ENCODE results near the gene LRRC28. TPM values are rescaled to one million over a fixed set of nuclear protein-coding genes. Genes with fewer than 3 reads are reported as not detected.

LRRC28 gene
- polyA plus RNA-seq, 1 experiment: 23.5 TPM

GRCh38 chr15:99310745-99311144 is 59.5 kb downstream of the LRRC28 start:
- Histone ChIP-seq H3K36me3 (ENCODE audit: control insufficient read depth, insufficient read depth, low read length) (no peaks in the 10 kb centered on the region), H3K4me3 (ENCODE audit: low read depth, low read length) (no peak overlapping the region), H3K27me3 (ENCODE audit: control insufficient read depth, insufficient read depth, low read length) (no peaks in the 10 kb centered on the region)
- CTCF ChIA-PET: no interaction called here
- TF ChIP-seq CTCF (IDR thresholded peaks at IDR 0.05; ENCODE audit: insufficient read depth, low read depth, low read length): no peak
- DNase-seq (ENCODE audit: low read depth): no peak
- POLR2A ChIA-PET: no interaction called here

GRCh38 chr15:99312228-99312627 is 60.9 kb downstream of the LRRC28 start:
- no peak for TF ChIP-seq CTCF (IDR thresholded peaks at IDR 0.05; ENCODE audit: insufficient read depth, low read depth, low read length)
- Histone ChIP-seq H3K36me3 (ENCODE audit: control insufficient read depth, insufficient read depth, low read length) (no peaks in the 10 kb centered on the region), H3K4me3 (ENCODE audit: low read depth, low read length) (no peak overlapping the region), H3K27me3 (ENCODE audit: control insufficient read depth, insufficient read depth, low read length) (no peaks in the 10 kb centered on the region)
- CTCF ChIA-PET: interaction anchor here (1.5 to 1.6 kb wide), 2 partner anchors 24 to 25 kb away, joined by 3 read pairs; no protein-coding TSS in a partner anchor
- no peak for DNase-seq (ENCODE audit: low read depth)
- POLR2A ChIA-PET: no interaction called here

GRCh38 chr15:99312794-99313193 is 61.5 kb downstream of the LRRC28 start:
- ChIA-PET POLR2A (no interaction called here), CTCF (interaction anchor here (1.5 to 1.6 kb wide), 2 partner anchors 24 to 26 kb away, joined by 3 read pairs; no protein-coding TSS in a partner anchor)
- no peaks in the 10 kb centered on the region for H3K27me3 ChIP-seq (ENCODE audit: control insufficient read depth, insufficient read depth, low read length)

GRCh38 chr15:99315636-99316035 is 64.4 kb downstream of the LRRC28 start:
- ChIA-PET POLR2A (no interaction called here), CTCF (interaction anchor here (1.3 kb wide), 1 partner anchor 18 kb away, joined by 3 read pairs; no protein-coding TSS in a partner anchor)
- DNase-seq (ENCODE audit: low read depth): no peak

More at GRCh38 chr15:99312794-99313193, 61.5 kb downstream of the LRRC28 start:
- DNase-seq (ENCODE audit: low read depth): no peak
- Histone ChIP-seq H3K36me3 (ENCODE audit: control insufficient read depth, insufficient read depth, low read length) (no peaks in the 10 kb centered on the region), H3K4me3 (ENCODE audit: low read depth, low read length) (no peak overlapping the region)
- no peak for TF ChIP-seq CTCF (IDR thresholded peaks at IDR 0.05; ENCODE audit: insufficient read depth, low read depth, low read length)

More at GRCh38 chr15:99315636-99316035, 64.4 kb downstream of the LRRC28 start:
- no peaks in the 10 kb centered on the region for H3K36me3 ChIP-seq (ENCODE audit: control insufficient read depth, insufficient read depth, low read length)
- TF ChIP-seq CTCF (IDR thresholded peaks at IDR 0.05; ENCODE audit: insufficient read depth, low read depth, low read length): no peak
- H3K4me3 ChIP-seq (ENCODE audit: low read depth, low read length): no peak overlapping the region
- H3K27me3 ChIP-seq (ENCODE audit: control insufficient read depth, insufficient read depth, low read length): no peaks in the 10 kb centered on the region
